Motor neuron (in vitro differentiated cells): ENCODE measurements around the gene GOLGA3. TPM values are rescaled to one million over a fixed set of nuclear protein-coding genes. Genes with fewer than 3 reads are reported as not detected.

ENCODE experiments used
- ATAC-seq, 8 experiments: fragments of 200-7000 bp; cut with Tn5 transposase; replicated peaks in 6 of 8; 2 replicates each; pipeline ENCODE4 v1.8.0; 2021; ENCODE audit warnings: mild to moderate bottlenecking in 8 of 8, moderate library complexity in 8 of 8
- H3K27ac ChIP-seq, 2 donors: fragments of 250-450 bp; sonication (Bioruptor Pico); 2 replicates each; pipeline ENCODE4 v1.9.0; 2021; ENCODE audit warnings: antibody characterized with exemption in 2 of 2, mild to moderate bottlenecking in 2 of 2, moderate library complexity in 1 of 2
- H3K4me1 ChIP-seq, 2 donors: fragments of 250-450 bp; sonication (Bioruptor Pico); replicated peaks in 1 of 2; 2 replicates each; pipeline ENCODE4 v1.6.1; 2021; ENCODE audit warnings: antibody characterized with exemption in 2 of 2, mild to moderate bottlenecking in 2 of 2, moderate library complexity in 1 of 2
- H3K4me3 ChIP-seq, 5 donors: fragments of 250-450 bp; sonication (Bioruptor Pico); 2 replicates each; pipeline ENCODE4 v1.9.0; 2021; ENCODE audit warnings: antibody characterized with exemption in 5 of 5, mild to moderate bottlenecking in 5 of 5, moderate library complexity in 4 of 5
- WGBS, 10 experiments: fragments of 450-650 bp; shearing (Covaris generic); methylation state at CpG; one replicate each; pipeline ENCODE4 v1.0.0; 2022; 5-methylcytosine and 5-hydroxymethylcytosine counted together
- in situ Hi-C, 9 experiments: fragments of 400-800 bp; cut with MboI; loops; one replicate each; pipeline ENCODE4 v1.15.0; 2021; ENCODE audit warnings: low sequenced_read_pairs in 9 of 9, low pct_unique_long_range_greater_than_20kb in 2 of 9; ENCODE audit not compliant: unreplicated experiment in 9 of 9
- total RNA-seq, 8 experiments: library from RNA; unstranded; fragments of 300-600 nt; gene quantifications; 2 replicates each; pipeline versions ENCODE4 v1.2.3 to v1.2.4, GENCODE V29; 2022

The GOLGA3 gene
- total RNA-seq, 8 experiments from 2014 or later, result 41.1 to 75.1 (median 48.6) TPM

DNA sequence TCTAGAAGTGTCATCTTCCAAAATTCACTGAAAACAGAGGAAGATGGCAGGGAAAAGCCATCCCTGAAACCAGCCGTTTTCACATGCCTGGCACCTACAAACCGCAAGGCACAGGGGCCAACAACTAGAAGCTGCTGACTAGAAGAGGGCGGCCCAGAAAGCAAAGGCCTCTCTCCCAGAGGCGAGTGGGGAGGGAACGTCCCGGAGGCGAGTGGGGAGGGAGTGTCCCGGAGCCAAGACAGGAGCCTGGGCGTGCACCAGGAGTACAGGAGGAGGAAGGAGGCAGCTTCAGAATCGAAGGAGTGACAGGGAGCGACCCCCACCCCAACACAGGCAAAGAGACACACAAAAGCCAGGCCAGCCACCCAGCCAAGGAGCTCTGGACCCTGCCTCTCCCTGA is 88.0 kb downstream of the GOLGA3 start:
- no peak overlapping the region for H3K4me3 ChIP-seq
- in situ Hi-C loops, result no loop called here
- no peaks in the 10 kb centered on the region for H3K4me1 ChIP-seq
- 60 to 100% (median 81%) methylated on average over 2 to 3 of the region's 11 CpGs; no CpG with 5 or more reads in 7 of the 10 experiments for WGBS, 10 experiments
- no peak overlapping the region for H3K27ac ChIP-seq
- no peak for ATAC-seq

DNA sequence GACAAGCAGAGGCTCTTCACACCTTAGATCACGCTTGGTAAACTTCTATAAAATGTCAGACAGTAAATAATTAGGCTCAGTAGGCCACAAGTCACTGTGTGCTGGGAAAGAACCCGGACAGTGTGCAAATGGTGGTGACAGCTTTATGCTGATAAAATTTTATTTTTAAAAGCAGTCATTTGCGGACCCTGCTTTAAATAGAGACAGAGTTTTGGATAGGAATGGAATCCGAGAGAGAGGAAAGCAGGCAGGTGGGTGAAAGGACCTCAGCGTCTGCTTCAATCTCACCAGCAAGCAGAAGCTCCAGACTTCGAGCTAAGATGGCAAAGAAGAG is 88.4 kb downstream of the GOLGA3 start:
- Histone ChIP-seq H3K27ac (no peak overlapping the region), H3K4me3 (no peak overlapping the region), H3K4me1 (no peaks in the 10 kb centered on the region)
- in situ Hi-C loops, result no loop called here
- 83 to 100% (median 91%) methylated on average over 2 to 6 of the region's 6 CpGs; no CpG with 5 or more reads in 2 of the 10 experiments for WGBS, 10 experiments
- ATAC-seq, result no peak

GRCh38 chr12:132739600-132740312 is 88.9 kb downstream of the GOLGA3 start:
- Histone ChIP-seq H3K4me3 (no peak overlapping the region), H3K27ac (no peak overlapping the region), H3K4me1 (no peaks in the 10 kb centered on the region)
- 77 to 100% (median 98%) methylated on average over 1 to 12 of the region's 19 CpGs; no CpG with 5 or more reads in 1 of the 10 experiments for WGBS, 10 experiments
- ATAC-seq, result no peak
- in situ Hi-C loops, result no loop called here

DNA sequence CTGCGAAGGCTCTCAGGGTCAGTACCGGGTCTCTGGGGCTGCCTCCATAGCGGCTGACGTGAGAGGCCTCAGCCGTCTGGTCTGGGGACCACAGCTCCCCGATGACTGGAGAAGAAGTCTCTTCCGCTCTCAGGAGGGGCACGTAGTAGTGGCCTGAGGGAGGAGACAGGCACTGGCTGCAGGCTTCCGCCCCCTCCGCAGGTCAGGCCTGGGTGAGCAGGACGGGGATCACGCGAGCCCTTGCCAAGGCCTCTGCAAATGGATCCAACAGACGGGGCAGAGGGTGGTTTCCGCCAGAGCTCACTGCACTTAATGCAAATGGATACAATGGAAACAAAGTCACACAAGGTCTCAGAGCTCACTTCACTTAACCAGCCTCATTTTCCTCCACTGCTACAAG is 91.8 kb downstream of the GOLGA3 start:
- peak in 1 of 8 experiments; percentile 13 for ATAC-seq
- H3K27ac ChIP-seq, result no peak overlapping the region
- in situ Hi-C loops, result no loop called here
- H3K4me1 ChIP-seq, result no peaks in the 10 kb centered on the region
- no peak overlapping the region for H3K4me3 ChIP-seq
- WGBS, 10 experiments, result 89 to 100% (median 100%) methylated on average over 1 to 4 of the region's 15 CpGs; no CpG with 5 or more reads in 5 of the 10 experiments

DNA sequence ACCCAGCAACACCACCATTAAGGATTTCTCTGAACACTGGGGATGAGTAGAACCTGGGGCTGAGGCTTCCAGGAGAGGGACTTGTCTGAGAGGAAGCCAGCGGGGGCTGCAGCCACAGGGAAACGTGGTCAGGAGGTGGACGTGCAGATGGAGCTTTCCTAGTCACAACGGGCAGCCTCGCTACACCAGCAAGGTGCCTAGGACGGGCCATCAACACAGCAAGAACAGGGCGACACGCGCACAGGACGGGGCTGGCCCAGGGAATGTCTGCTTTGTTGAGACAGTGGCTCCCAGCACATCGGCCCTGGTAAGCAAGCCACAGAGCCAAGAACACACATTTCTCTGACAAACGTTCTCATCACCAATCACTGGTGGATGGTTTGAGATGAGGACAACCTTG is 92.3 kb downstream of the GOLGA3 start:
- Histone ChIP-seq H3K27ac (no peak overlapping the region), H3K4me1 (no peaks in the 10 kb centered on the region), H3K4me3 (no peak overlapping the region)
- 83 to 97% (median 94%) methylated on average over 1 to 9 of the region's 12 CpGs; no CpG with 5 or more reads in 6 of the 10 experiments for WGBS, 10 experiments
- in situ Hi-C loops, result no loop called here
- no peak for ATAC-seq

DNA sequence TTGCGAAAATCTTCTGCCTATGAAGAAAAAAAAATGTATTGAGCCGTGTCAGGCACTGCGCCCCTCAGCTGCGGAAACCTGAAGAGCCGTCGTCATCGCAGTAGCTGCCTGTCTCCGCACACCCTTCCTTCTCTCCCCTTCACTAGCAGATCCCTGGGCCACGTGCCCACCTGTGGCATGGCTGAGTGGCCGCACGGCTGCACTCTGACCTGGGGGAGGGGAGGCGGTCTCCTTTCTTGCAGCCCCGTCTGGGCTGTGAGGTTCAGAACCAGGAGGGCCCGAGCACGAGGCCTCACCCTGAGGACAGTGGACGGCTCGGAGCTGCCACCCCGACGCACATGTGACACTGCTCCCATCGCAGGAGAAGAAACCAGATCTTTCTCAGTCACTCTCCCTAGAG is 93.2 kb downstream of the GOLGA3 start:
- H3K4me1 ChIP-seq, result no peaks in the 10 kb centered on the region
- no peak overlapping the region for H3K4me3 ChIP-seq
- no peak for ATAC-seq
- no peak overlapping the region for H3K27ac ChIP-seq
- in situ Hi-C loops, result no loop called here
- 95 to 100% (median 100%) methylated on average over 1 to 7 of the region's 20 CpGs; no CpG with 5 or more reads in 3 of the 10 experiments for WGBS, 10 experiments

GRCh38 chr12:132734206-132734605 is 94.5 kb downstream of the GOLGA3 start:
- peak in 2 of 8 experiments; percentile 33 to 82 for ATAC-seq
- no peak overlapping the region for H3K4me3 ChIP-seq
- in situ Hi-C loops, result no loop called here
- no peaks in the 10 kb centered on the region for H3K4me1 ChIP-seq
- 0 to 90% (median 78%) methylated on average over 1 to 6 of the region's 10 CpGs; no CpG with 5 or more reads in 3 of the 10 experiments for WGBS, 10 experiments
- no peak overlapping the region for H3K27ac ChIP-seq

- WGBS, 10 experiments, result 81 to 100% (median 95%) methylated on average over 1 to 14 of the region's 17 CpGs; no CpG with 5 or more reads in 2 of the 10 experiments
- no peak for ATAC-seq
- in situ Hi-C loops, result no loop called here
- H3K27ac ChIP-seq, result no peak overlapping the region
- no peak overlapping the region for H3K4me3 ChIP-seq
- no peaks in the 10 kb centered on the region for H3K4me1 ChIP-seq
These were observed 97.1 kb downstream of the GOLGA3 start for GRCh38 chr12:132731574-132731973.

- in situ Hi-C loops, result no loop called here
- Histone ChIP-seq H3K4me3 (no peak overlapping the region), H3K27ac (no peak overlapping the region), H3K4me1 (no peaks in the 10 kb centered on the region)
- 60 to 100% (median 80%) methylated on average over 1 of the region's 11 CpGs; no CpG with 5 or more reads in 7 of the 10 experiments for WGBS, 10 experiments
- no peak for ATAC-seq
These were observed 98.3 kb downstream of the GOLGA3 start for GRCh38 chr12:132730353-132730752.

DNA sequence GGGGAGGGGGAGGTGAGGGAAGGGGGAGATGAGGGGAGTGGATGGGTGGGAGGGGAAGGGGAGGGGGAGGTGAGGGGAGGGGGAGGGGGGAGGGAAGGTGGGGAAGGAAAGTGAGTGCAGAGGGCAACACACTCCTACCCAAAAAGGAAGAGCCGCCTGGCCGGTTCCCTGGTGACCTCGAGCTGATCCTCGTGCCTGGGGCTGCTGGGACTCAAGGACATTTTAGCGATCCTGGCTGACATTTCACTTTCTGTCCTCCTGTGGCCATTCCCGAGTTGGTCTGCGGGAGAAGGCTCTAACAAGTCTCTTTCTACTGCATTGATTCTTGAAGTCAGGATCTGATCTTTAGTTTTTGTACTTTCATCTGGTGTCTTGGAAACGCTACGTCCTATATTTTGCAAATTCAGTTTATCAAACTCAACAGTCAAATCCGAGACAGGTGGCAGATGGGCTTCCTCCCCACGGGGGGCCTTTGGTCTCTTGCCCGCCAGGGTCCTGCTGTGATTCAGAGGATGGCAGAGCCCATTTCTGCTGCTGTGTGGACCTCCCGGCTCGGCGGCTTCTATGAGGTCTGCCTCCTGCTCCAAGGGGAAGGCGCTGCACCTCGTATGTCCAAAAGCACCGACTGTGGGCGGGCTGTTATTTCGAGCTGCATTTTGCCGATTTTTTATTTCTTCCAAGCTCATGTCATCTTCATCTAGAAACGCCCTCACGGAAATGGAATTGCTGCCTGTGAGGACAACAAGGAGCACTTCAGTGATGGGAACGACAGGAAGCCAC is 98.9 kb downstream of the GOLGA3 start:
- ATAC-seq, result no peak
- whole genome bisulfite sequencing, 10 experiments, result 73 to 100% (median 91%) methylated on average over 1 to 18 of the region's 24 CpGs; no CpG with 5 or more reads in 1 of the 10 experiments
- in situ Hi-C loops, result no loop called here
- H3K4me3 ChIP-seq, result no peak overlapping the region
- no peaks in the 10 kb centered on the region for H3K4me1 ChIP-seq
- H3K27ac ChIP-seq, result no peak overlapping the region

DNA sequence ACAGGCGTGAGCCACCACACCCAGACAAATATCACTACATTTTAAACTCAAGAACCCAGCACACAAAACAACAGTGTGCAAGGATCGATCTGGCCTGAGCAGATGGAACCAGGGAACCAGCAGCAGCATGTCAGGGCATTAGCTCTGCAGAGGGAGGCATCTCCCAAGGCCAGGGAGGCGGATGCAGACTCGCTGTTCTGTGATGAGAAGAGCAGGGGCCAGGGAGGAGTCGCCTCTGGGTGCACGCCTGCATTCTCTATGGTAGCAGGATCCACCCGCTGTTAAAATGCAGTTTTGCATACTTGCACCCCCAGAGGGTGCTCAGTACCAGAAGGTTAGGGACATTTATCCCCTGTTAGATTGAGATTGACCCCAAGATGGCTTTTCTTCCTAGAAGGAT is 100.2 kb downstream of the GOLGA3 start:
- 30 to 100% (median 47%) methylated on average over 1 to 5 of the region's 7 CpGs; no CpG with 5 or more reads in 3 of the 10 experiments for WGBS, 10 experiments
- H3K4me3 ChIP-seq, result no peak overlapping the region
- ATAC-seq, result peak in 3 of 8 experiments; percentile 26 to 86 (median 77)
- in situ Hi-C loops, result no loop called here
- H3K27ac ChIP-seq, result no peak overlapping the region
- H3K4me1 ChIP-seq, result no peaks in the 10 kb centered on the region

- no peaks in the 10 kb centered on the region for H3K4me1 ChIP-seq
- in situ Hi-C loops, result no loop called here
- no peak overlapping the region for H3K4me3 ChIP-seq
- peak in 1 of 8 experiments; percentile 23 for ATAC-seq
- H3K27ac ChIP-seq, result no peak overlapping the region
- WGBS, 10 experiments, result 80 to 100% (median 96%) methylated on average over 1 to 15 of the region's 37 CpGs; no CpG with 5 or more reads in 3 of the 10 experiments
These were observed 101.4 kb downstream of the GOLGA3 start for GRCh38 chr12:132727091-132727794.

DNA sequence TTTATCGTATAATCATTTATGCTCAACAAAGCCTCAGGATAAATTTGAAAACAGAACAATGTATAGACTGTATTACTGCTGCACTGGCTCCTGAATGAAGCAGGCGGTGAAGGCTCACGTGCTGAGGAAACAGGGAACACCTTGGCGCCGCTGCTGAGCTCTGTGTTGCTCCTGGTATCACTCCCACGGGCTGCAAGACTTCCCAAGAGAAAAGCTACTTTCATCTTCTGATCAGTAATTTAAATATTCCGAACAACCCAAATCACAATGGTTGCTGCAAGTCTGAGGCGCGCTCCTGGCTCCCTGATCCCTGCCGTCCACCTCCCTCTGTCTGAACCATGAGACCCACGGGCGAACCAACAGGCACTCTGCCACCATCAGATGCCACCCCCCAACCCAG is 102.3 kb downstream of the GOLGA3 start:
- Histone ChIP-seq H3K27ac (no peak overlapping the region), H3K4me1 (no peaks in the 10 kb centered on the region), H3K4me3 (no peak overlapping the region)
- ATAC-seq, result no peak
- in situ Hi-C loops, result no loop called here
- WGBS, 10 experiments, result 67 to 100% (median 96%) methylated on average over 1 to 5 of the region's 12 CpGs; no CpG with 5 or more reads in 3 of the 10 experiments
